HUES64 (cell line): ENCODE results near the gene METTL3. TPM values are rescaled to one million over a fixed set of nuclear protein-coding genes. Genes with fewer than 3 reads are reported as not detected.
"Not testable (repeated sequence)": the region's sequence is repeated elsewhere in the genome, so short reads cannot be mapped to it uniquely, and the experiment has no call there.

Source experiments
- H3K27ac ChIP-seq: 2 replicates; pipeline ENCODE4 v1.7.0; 2013; ENCODE audit warnings: low read depth, low read length, inconsistent platforms
- H3K27me3 ChIP-seq: 2 replicates; pipeline ENCODE4 v1.6.1; 2013; ENCODE audit warnings: mild to moderate bottlenecking, low read length; ENCODE audit not compliant: insufficient read depth
- H3K36me3 ChIP-seq: 2 replicates; pipeline ENCODE4 v1.6.1; 2013; ENCODE audit warnings: mild to moderate bottlenecking, low read length; ENCODE audit not compliant: insufficient read depth
- H3K4me1 ChIP-seq: 2 replicates; pipeline ENCODE4 v1.6.1; 2013; ENCODE audit warnings: mild to moderate bottlenecking, low read length, moderate library complexity; ENCODE audit not compliant: insufficient read depth
- H3K4me3 ChIP-seq: 2 replicates; pipeline ENCODE4 v1.5.1; 2013; ENCODE audit warnings: mild to moderate bottlenecking, low read length, moderate library complexity
- H3K9ac ChIP-seq: 2 replicates; pipeline ENCODE4 v1.6.1; 2013; ENCODE audit warnings: mild to moderate bottlenecking, low read depth, low read length
- H3K9me3 ChIP-seq: 2 replicates; pipeline ENCODE4 v1.6.1; 2013; ENCODE audit warnings: low read depth, low read length; ENCODE audit not compliant: insufficient read depth
- WGBS: fragments of 150-250, 120-280 bp; methylation state at CpG from one replicate; pipeline ENCODE4 v1.1.7; 2013; ENCODE audit warnings: missing lambda C conversion rate; 5-methylcytosine and 5-hydroxymethylcytosine counted together
- polyA plus RNA-seq, 2 experiments: library from polyadenylated mRNA; stranded (reverse); fragments of 50-300 nt; gene quantifications; one replicate each; pipeline ENCODE4 v1.2.3, GENCODE V29; 2013

METTL3 gene
- polyA plus RNA-seq (2013, experiment 1 of 2) = 59.3 TPM
- polyA plus RNA-seq (2013, experiment 2 of 2) = 55.1 TPM

DNA sequence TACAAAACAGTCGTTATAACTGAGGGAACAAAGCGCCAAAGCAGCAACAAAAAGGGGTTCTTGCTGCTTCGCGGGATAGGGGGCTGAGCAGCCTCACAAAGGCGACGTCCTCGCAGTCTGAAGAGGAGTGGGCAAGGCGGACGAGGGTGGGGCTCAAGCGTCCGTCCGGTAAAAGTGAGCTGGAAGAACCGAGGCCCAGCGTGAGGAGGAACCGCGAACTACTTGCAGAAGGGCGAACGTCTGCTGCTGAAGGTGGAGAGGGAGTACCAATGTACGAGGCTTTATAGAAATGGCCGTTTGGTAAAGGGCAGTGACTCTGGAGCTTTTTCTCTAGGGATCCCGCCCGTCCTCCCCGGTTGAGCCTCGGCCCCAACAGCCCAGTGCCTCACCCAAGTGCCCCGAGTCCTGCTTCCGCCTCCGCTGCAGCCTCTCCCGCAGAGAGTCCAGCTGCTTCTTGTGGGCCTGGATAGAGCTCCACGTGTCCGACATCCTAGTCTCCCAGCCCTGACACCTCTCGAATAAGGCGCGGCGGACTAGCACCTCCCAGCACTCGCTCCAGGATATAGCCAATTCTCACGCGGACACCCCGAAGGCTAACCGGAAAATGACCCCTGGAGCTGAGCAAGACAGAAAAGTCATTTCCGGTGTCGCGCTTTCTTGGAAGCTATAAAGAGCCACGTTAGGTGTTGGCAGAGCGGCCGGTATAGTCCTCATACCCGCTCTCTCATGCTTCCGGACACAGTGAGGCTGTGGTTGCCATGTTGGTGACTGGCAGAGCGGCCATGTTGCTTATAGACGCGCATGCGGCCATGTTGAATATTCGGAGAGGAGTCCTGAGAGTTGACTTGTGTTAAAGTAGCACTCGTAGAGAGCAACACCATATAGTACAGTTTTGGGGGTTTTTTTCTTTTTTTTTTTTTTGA, at the start of gene METTL3:
Gene METTL3, minus strand, starts transcription at position 606 of the 923 bp plus-strand sequence. Its CDS starts 117 bp downstream, at position 489.
- peak within 1 kb of the TSS; percentile 87 for H3K9ac ChIP-seq
- peaks cover 30% of the 10 kb centered on the region for H3K36me3 ChIP-seq
- peaks cover 18% of the 10 kb centered on the region; the same call in 1 of the 2 replicates for H3K4me1 ChIP-seq
- H3K27me3 ChIP-seq = no peaks in the 10 kb centered on the region
- H3K4me3 ChIP-seq = peak within 1 kb of the TSS; percentile 85
- no peaks in the 10 kb centered on the region for H3K9me3 ChIP-seq
- H3K27ac ChIP-seq = peak within 1 kb of the TSS; percentile 85
- WGBS = under 1% methylated on average over 53 of the region's 53 CpGs

DNA sequence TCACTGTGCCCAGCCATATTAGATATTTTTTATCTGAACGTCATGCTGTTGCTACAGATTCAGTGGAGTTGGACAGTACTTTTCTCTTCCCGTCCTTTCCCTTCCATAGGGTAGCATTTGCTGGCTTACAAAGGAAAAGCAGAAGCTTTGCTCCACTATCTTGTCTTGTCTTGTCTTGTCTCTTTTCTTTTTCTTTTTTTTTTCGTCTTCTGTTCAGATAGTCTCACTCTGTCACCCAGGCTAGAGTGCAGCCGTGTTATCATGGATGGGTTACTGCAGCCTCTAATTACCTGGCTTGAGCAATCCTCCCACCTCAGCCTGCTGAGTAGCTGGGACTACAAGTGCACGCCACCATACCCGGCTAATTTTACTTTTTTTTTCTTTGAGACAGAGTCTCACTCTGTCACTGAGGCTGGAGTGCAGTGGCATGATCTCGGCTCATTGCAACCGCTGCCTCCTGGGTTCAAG, 47.6 kb upstream of the METTL3 start:
- no peaks in the 10 kb centered on the region for H3K36me3 ChIP-seq
- peak overlapping the region; percentile 92 for H3K27ac ChIP-seq
- H3K9ac ChIP-seq = no peak overlapping the region
- H3K4me1 ChIP-seq = peaks cover 21% of the 10 kb centered on the region
- WGBS = 94% methylated on average over 8 of the region's 8 CpGs
- H3K4me3 ChIP-seq = no peak overlapping the region
- H3K9me3 ChIP-seq = no peaks in the 10 kb centered on the region
- no peaks in the 10 kb centered on the region for H3K27me3 ChIP-seq

DNA sequence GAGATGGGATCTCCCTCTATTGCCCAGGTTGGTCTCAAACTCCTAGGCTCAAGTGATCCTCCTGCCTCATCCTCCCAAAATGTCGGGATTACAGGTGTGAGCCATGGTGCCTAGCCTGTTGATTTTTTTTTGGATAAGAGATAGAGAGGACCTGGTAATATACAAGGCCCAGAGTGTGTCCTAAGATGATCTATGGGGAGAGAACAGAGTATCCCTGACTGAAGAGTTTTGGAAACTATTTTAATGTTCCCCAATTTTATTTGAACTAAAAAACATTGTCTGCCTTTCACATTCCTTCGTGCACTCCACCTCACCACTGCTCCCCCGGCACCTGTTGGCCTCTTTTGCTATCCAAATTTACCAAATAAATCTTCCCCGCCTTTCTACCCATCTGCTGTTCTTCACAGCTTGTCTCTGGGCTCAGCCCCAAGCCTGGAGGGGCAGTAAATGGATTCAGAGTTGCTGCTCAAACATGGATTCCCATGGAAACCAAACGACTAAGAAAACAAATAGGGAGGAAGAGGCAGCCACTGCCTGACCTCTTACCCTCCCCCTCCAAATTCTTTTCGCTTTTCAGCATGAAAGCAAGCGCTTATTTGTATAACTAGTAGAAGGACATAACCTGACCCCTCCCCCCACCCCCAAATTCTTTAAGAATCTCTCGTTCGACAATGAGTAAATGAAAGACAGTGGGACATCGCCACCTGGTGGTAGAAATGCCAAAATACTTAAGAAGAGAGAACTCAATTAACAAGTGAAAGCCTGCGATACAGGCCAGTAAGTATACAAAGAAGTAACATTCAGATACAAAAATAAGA, 46.2 kb upstream of the METTL3 start:
- Histone ChIP-seq H3K9me3 (no peaks in the 10 kb centered on the region), H3K9ac (peak overlapping the region; percentile 59), H3K27me3 (no peaks in the 10 kb centered on the region), H3K36me3 (no peaks in the 10 kb centered on the region), H3K27ac (peak overlapping the region; percentile 92), H3K4me1 (peaks cover 29% of the 10 kb centered on the region), H3K4me3 (peak overlapping the region; percentile 23)
- WGBS = 4% methylated on average over 10 of the region's 11 CpGs

DNA sequence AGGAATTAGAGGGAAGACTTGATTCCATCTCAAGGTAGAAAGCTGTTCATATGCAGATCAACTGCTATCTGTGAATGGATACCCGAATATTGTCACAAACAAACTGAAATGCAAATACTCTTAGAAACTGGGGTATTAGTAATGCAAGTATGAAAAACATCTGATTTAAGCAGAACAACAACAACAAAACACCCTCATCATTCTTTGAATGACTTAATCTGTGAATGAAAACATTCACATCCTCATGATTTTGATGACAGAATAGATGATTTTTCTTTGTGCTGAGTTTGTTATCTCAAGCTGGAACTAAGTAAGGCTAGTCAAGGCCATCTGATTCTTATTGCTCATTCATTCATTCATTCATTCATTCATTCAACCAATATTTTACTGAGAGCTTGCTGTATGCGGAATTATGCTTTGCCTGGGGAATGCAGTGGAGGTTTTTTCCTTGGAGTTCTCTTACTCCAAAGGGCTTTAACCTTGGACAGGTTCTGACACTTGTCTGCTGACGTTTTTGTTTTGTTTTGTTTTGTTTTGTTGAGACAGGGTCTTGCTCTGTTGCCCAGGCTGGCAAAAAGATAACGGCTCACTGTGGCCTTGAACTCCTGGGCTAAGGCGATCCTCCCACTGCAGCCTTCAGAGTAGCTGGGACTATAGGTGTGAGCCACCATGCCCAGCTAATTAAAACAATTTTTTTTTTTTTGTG, 45.4 kb upstream of the METTL3 start:
- no peaks in the 10 kb centered on the region for H3K9me3 ChIP-seq
- no peaks in the 10 kb centered on the region for H3K27me3 ChIP-seq
- no peaks in the 10 kb centered on the region for H3K36me3 ChIP-seq
- 52% methylated on average over 4 of the region's 5 CpGs for WGBS
- peaks cover 29% of the 10 kb centered on the region for H3K4me1 ChIP-seq
- peak overlapping the region; percentile 59 for H3K9ac ChIP-seq
- peak overlapping the region; percentile 92 for H3K27ac ChIP-seq
- H3K4me3 ChIP-seq = no peak overlapping the region

DNA sequence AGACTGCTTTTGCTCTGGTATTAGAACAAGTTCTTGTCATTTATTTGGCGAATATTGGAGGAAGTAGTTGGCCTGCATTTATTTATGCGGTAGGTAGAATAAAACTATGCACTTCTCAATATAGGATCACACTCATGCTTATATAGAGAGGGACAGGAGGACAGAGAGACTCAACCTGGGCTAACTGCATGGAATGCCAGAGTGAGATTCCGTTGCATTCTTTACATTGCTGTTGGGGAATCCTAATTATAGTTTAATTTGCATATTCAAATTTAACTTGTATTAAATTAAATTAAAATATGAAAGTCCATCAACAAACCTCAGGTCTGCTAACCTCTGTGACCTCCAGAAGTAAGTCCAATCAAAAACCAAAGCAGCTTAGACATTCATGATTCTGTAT, 42.1 kb upstream of the METTL3 start:
- Histone ChIP-seq H3K27me3 (no peaks in the 10 kb centered on the region), H3K9ac (no peak overlapping the region; the same call in 1 of the 2 replicates), H3K9me3 (no peaks in the 10 kb centered on the region), H3K4me1 (peaks cover 29% of the 10 kb centered on the region), H3K27ac (peak overlapping the region; percentile 67; the same call in 1 of the 2 replicates), H3K36me3 (no peaks in the 10 kb centered on the region), H3K4me3 (no peak overlapping the region)
- WGBS = 71% methylated on average over 2 of the region's 3 CpGs

DNA sequence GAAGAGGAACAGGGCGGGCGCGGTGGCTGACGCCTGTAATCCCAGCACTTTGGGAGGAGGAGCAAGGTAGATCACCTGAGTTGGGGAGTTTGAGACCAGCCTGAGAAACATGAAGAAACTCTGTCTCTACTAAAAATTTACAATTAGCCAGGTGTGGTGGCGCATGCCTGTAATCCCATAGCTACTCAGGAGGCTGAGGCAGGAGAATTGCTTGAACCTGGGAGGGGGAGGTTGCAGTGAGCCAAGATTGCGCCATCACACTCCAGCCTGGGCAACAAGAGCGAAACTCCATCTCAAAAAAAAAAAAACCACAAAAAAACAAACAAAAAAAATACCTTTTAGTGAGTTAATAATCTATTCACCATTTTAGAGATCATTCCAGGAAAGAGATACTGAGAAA, 33.4 kb upstream of the METTL3 start:
- not testable (repeated sequence) for H3K9ac ChIP-seq, H3K4me3 ChIP-seq, H3K27ac ChIP-seq, H3K36me3 ChIP-seq, H3K27me3 ChIP-seq, H3K9me3 ChIP-seq
- WGBS = 85% methylated on average over 5 of the region's 7 CpGs
- peaks cover 26% of the 10 kb centered on the region for H3K4me1 ChIP-seq

DNA sequence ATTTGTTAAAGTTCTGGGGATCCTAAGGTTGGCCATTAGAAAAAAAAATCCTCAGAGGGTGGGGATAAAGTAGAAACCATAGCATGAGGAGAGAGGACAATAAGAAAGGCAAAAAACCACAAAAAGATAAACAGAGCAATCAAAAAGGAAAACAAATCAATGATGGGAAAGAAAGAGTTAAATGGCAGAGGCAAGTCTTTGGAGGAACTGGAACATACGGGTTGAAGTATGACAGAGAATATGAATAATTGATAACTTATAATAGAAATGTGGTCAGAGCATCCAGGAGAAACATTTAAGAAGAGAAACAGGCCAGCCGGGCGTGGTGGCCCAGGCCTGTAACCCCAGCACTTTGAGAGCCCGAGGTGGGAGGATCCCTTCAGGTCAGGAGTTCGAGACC, 32.8 kb upstream of the METTL3 start:
- peak overlapping the region; percentile 68 for H3K27ac ChIP-seq
- no peaks in the 10 kb centered on the region for H3K36me3 ChIP-seq
- peaks cover 2% of the 10 kb centered on the region; the same call in 1 of the 2 replicates for H3K9me3 ChIP-seq
- H3K4me1 ChIP-seq = peaks cover 32% of the 10 kb centered on the region
- 65% methylated on average over 5 of the region's 5 CpGs for WGBS
- peak overlapping the region; percentile 48 for H3K4me3 ChIP-seq
- no peaks in the 10 kb centered on the region for H3K27me3 ChIP-seq
- peak overlapping the region; percentile 57; the same call in 1 of the 2 replicates for H3K9ac ChIP-seq

DNA sequence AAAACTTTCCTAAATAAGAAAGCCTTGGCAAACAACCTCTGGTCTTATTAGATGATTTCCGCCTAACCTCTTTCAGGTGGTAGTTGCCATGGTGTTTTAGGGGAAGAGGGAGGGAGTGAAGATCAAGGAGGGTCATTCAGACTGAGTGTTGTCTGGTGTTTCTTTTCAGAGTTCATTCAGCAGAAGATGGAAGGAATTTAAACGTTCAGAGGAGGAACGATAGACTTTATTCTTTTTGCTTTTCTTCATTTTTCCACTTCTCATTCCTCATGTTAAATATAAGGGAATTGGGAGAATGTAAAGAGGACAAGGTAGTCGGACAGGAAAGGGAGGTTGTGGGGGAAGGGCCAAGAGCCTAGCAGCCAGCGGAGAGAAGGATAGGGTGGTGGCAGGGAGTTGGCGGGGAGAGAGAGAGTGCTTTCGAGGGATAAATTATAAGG, 32.4 kb upstream of the METTL3 start:
- Histone ChIP-seq H3K27ac (peak overlapping the region; percentile 68), H3K9ac (peak overlapping the region; percentile 57; the same call in 1 of the 2 replicates), H3K9me3 (peaks cover 2% of the 10 kb centered on the region; the same call in 1 of the 2 replicates), H3K4me1 (peaks cover 36% of the 10 kb centered on the region), H3K36me3 (no peaks in the 10 kb centered on the region), H3K4me3 (peak overlapping the region; percentile 48), H3K27me3 (no peaks in the 10 kb centered on the region)
- 14% methylated on average over 5 of the region's 7 CpGs for WGBS

DNA sequence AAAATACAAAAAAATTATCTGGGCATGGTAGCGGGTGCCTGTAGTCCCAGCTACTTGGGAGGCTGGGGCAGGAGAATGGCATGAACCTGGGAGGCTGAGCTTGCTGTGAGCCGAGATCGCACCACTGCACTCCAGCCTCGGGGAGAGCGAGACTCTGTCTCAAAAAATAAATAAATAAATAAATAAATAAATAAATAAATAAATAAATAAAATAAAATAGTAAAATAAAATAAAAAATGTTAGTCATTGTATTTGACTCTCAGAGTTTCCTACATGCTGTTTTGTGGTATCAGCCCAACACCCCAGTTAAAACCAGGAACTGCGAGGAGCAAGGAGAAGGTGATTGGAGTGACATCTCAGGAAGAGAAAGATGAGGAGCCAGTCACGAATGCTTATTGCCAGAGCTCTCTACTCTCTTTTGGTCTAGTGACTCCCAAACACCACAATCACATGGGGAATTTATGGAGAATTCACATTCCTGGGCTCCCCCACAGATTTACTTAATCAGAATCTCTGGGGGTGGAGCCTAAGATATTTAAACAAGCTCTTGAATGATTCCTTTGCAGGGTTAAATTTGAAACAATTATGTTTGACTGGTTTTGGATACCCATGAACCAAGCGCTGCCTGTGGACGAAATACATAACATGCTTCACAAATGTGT, 30.4 kb upstream of the METTL3 start:
- Histone ChIP-seq H3K9ac (no peak overlapping the region), H3K27ac (peak overlapping the region; percentile 28), H3K9me3 (no peaks in the 10 kb centered on the region), H3K4me3 (no peak overlapping the region), H3K36me3 (no peaks in the 10 kb centered on the region), H3K27me3 (no peaks in the 10 kb centered on the region), H3K4me1 (peaks cover 47% of the 10 kb centered on the region)
- WGBS = 88% methylated on average over 6 of the region's 9 CpGs
